GM23338 (cell line): ENCODE measurements around the gene NEFH.

Experiments used
- EZH2 ChIP-seq: fragments of 200-600 bp; sonication (generic); IDR thresholded peaks from one replicate; pipeline ENCODE4 v1.8.0; 2017; ENCODE audit warnings: antibody characterized with exemption, mild to moderate bottlenecking, low read depth; ENCODE audit not compliant: unreplicated experiment
- TF ChIP-seq, protein P1 (sequence below), 2 experiments: fragments of 200-600 bp in 1 of 2; sonication (generic) in 1 of 2; conservative IDR thresholded peaks; 2 replicates each; pipeline versions ENCODE4 v1.5.1 to v1.6.1; 2016 to 2017; ENCODE audit warnings: antibody characterized with exemption in 2 of 2, low read depth in 2 of 2, mild to moderate bottlenecking in 2 of 2, moderate library complexity in 1 of 2

DNA sequence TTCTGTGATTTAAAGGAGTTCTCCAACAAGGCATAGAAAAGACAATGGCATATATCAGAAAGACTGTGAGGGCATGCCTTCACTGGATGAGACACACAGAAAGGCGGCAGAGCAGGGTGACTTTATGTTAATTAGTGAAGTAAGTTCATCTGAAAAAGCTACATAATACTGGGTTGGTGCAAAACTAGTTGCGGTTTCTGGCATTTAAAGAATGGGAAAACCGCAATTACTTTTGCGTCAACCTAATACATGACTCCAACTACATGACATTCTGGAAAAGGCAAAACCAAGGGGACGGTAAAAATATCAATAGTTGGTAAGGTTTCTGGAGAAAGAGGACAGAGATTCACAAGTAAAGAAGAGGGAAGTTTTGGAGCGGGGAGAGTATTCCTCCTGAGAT is 36.6 kb upstream of the NEFH start:
- TF ChIP-seq, protein P1, sequence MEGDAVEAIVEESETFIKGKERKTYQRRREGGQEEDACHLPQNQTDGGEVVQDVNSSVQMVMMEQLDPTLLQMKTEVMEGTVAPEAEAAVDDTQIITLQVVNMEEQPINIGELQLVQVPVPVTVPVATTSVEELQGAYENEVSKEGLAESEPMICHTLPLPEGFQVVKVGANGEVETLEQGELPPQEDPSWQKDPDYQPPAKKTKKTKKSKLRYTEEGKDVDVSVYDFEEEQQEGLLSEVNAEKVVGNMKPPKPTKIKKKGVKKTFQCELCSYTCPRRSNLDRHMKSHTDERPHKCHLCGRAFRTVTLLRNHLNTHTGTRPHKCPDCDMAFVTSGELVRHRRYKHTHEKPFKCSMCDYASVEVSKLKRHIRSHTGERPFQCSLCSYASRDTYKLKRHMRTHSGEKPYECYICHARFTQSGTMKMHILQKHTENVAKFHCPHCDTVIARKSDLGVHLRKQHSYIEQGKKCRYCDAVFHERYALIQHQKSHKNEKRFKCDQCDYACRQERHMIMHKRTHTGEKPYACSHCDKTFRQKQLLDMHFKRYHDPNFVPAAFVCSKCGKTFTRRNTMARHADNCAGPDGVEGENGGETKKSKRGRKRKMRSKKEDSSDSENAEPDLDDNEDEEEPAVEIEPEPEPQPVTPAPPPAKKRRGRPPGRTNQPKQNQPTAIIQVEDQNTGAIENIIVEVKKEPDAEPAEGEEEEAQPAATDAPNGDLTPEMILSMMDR (conservative IDR thresholded peaks at IDR 0.05; ENCODE audit: low read depth in 2 of 2): no peak
- no peak for TF ChIP-seq EZH2
